K562 (cell line): Measurements from ENCODE around the gene WASL. TPM values are rescaled to one million over a fixed set of nuclear protein-coding genes. Genes with fewer than 3 reads are reported as not detected.

ENCODE experiments used
- ARID1B ChIP-seq: fragments of 450-650 bp; IDR thresholded peaks from 2 replicates; pipeline ENCODE4 v1.6.1; 2016; ENCODE audit warnings: antibody characterized with exemption, mild to moderate bottlenecking, inconsistent platforms
- BACH1 ChIP-seq: fragments of 200-800 bp; sonication (Bioruptor generic); IDR thresholded peaks from 2 replicates; pipeline ENCODE4 v1.6.1; 2016; ENCODE audit warnings: missing genetic modification characterization, missing compliant biosample characterization
- BRD9 ChIP-seq: fragments of 450-650 bp; IDR thresholded peaks from 2 replicates; pipeline ENCODE4 v1.6.1; 2018; ENCODE audit warnings: low read depth; ENCODE audit not compliant: partially characterized antibody
- CEBPB ChIP-seq: fragments of 450-650 bp; IDR thresholded peaks from 2 replicates; pipeline ENCODE4 v1.6.1; 2016; ENCODE audit warnings: missing genetic modification characterization, missing compliant biosample characterization
- ETV6 ChIP-seq, 3 experiments: fragments of 150-350 bp in 1 of 3; sonication (generic) in 1 of 3; formaldehyde crosslinking in 1 of 3; IDR thresholded peaks; 2 replicates each; pipeline versions ENCODE4 v1.6.1 to v1.8.0; 2014 to 2022; ENCODE audit warnings: borderline replicate concordance in 2 of 3, low read depth in 2 of 3, antibody characterized with exemption in 1 of 3, low read length in 1 of 3, mild to moderate bottlenecking in 1 of 3, missing genetic modification reagents in 1 of 3
- EZH2 ChIP-seq: IDR thresholded peaks from 2 replicates; pipeline ENCODE4 v1.6.1; 2012; ENCODE audit warnings: low read depth, mild to moderate bottlenecking, inconsistent platforms, low read length, borderline replicate concordance
- HMGN3 ChIP-seq: IDR thresholded peaks from 2 replicates; pipeline ENCODE4 v1.6.1; 2011; ENCODE audit warnings: borderline replicate concordance, low read depth, mild to moderate bottlenecking, mixed read lengths, low read length; ENCODE audit not compliant: insufficient read length; ENCODE audit errors: extremely low read depth
- HOXB6 ChIP-seq: fragments of 250-450 bp; sonication (Bioruptor Pico); IDR thresholded peaks from 2 replicates; pipeline ENCODE4 v1.5.1; 2022; ENCODE audit warnings: mild to moderate bottlenecking, borderline replicate concordance
- IRF2 ChIP-seq: sonication (generic); formaldehyde crosslinking; IDR thresholded peaks from 2 replicates; pipeline ENCODE4 v1.8.1; 2022; ENCODE audit warnings: mild to moderate bottlenecking, missing genetic modification reagents
- MED1 ChIP-seq: sonication (generic); formaldehyde crosslinking; IDR thresholded peaks from 2 replicates; pipeline ENCODE4 v1.8.1; 2023; ENCODE audit warnings: missing genetic modification reagents, borderline replicate concordance
- MYNN ChIP-seq, 2 experiments: sonication (generic); formaldehyde crosslinking in 1 of 2; IDR thresholded peaks; 2 replicates each; pipeline versions ENCODE4 v1.5.0 to v1.6.1; 2016 to 2020; ENCODE audit warnings: antibody characterized with exemption in 1 of 2, missing genetic modification reagents in 1 of 2
- PHB2 ChIP-seq: fragments of 450-650 bp; IDR thresholded peaks from 2 replicates; pipeline ENCODE4 v1.6.1; 2017; ENCODE audit warnings: low read depth
- SMARCE1 ChIP-seq: fragments of 450-650 bp; IDR thresholded peaks from 2 replicates; pipeline ENCODE4 v1.7.1; 2016; ENCODE audit warnings: mild to moderate bottlenecking
- TBL1XR1 ChIP-seq, 2 experiments: IDR thresholded peaks; 2 replicates each; pipeline ENCODE4 v1.6.1; 2012; ENCODE audit warnings: improper control_type of control experiment in 2 of 2, low read length in 2 of 2, mild to moderate bottlenecking in 1 of 2
- WHSC1 ChIP-seq: IDR thresholded peaks from one replicate; pipeline ENCODE4 v1.6.1; 2012; ENCODE audit warnings: low read length, control low read depth, inconsistent platforms
- ZNF124 ChIP-seq: sonication (generic); formaldehyde crosslinking; IDR thresholded peaks from 2 replicates; pipeline ENCODE4 v1.8.1; 2022; ENCODE audit warnings: missing genetic modification reagents
- ZNF184 ChIP-seq: sonication (generic); formaldehyde crosslinking; IDR thresholded peaks from 2 replicates; pipeline ENCODE4 v1.5.0; 2020; ENCODE audit warnings: missing genetic modification reagents
- ZNF224 ChIP-seq: sonication (generic); formaldehyde crosslinking; IDR thresholded peaks from 2 replicates; pipeline ENCODE4 v1.8.0; 2022; ENCODE audit warnings: mild to moderate bottlenecking, missing genetic modification reagents
- ZNF507 ChIP-seq: conservative IDR thresholded peaks from 2 replicates; pipeline ENCODE4 v1.6.1; 2017; ENCODE audit warnings: missing genetic modification characterization, missing compliant biosample characterization
- ZNF76 ChIP-seq: fragments of 250-450 bp; sonication (Bioruptor Pico); IDR thresholded peaks from 2 replicates; pipeline ENCODE4 v1.4.0; 2020; ENCODE audit warnings: mild to moderate bottlenecking, moderate library complexity, borderline replicate concordance
- polyA plus RNA-seq, 8 experiments: library from polyadenylated mRNA; depleted of rRNA in 4 of 8; stranded (reverse) in 5 of 8; unstranded in 3 of 8; fragments of >200 nt; fragmentation: Nextera tagmentation in 2 of 8; fragmentation: Illumina TruSeq in 1 of 8; extraction: Ambion mirVana in 2 of 8; extraction: Trizol in 1 of 8; gene quantifications; 2 replicates each; pipeline versions ENCODE4 v1.2.1 to v1.2.3, GENCODE V29; 2011 to 2014; ENCODE audit warnings: inconsistent platforms in 1 of 8, missing spikeins in 1 of 8
- total RNA-seq, 7 experiments: library from RNA; depleted of rRNA in 6 of 7; stranded (reverse); fragments of >200 nt in 6 of 7; fragmentation: Illumina TruSeq in 2 of 7; extraction: Trizol in 2 of 7; gene quantifications; 2 replicates each; pipeline versions ENCODE4 v1.2.1 to v1.2.3, GENCODE V29; 2011 to 2021; ENCODE audit warnings: low replicate concordance in 1 of 7
- TF ChIP-seq, protein P1 (sequence below), 3 experiments: IDR thresholded peaks in 2 of 3; conservative IDR thresholded peaks in 1 of 3; 2 replicates each; pipeline ENCODE4 v1.5.1; 2011 to 2012; ENCODE audit warnings: low read length in 3 of 3, mild to moderate bottlenecking in 3 of 3, control low read depth in 2 of 3, improper control_type of control experiment in 1 of 3, inconsistent platforms in 1 of 3, low read depth in 1 of 3, mixed read lengths in 1 of 3, moderate library complexity in 1 of 3; ENCODE audit not compliant: insufficient read depth in 2 of 3
- TF ChIP-seq, protein P2 (sequence below): IDR thresholded peaks from 2 replicates; pipeline ENCODE4 v1.6.1; 2016; ENCODE audit warnings: missing genetic modification characterization, missing compliant biosample characterization

Gene WASL
- total and polyA plus RNA-seq, 9 of the 15 experiments (the other 6 are each of a cell fraction or from before 2014, with no cell fraction given): 3.2 to 13.9 (median 8.3) TPM

DNA sequence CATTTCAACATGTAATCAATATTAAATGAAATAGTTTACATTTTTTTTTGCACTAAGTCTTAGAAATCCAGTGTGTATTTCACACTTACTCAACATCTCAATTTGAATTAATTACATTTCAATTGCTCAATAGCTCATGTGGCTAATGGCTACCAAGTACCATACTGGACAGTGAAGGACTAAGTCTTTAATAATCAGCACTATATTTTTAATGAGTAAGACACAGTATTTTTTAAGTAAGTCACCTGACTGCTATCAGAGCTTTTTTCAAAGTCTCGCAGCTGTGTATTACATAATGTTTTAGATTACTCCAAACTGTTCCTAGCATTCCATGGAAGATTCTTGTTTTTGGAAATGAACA lies 19.6 kb downstream of the WASL start (continued):
- TF ChIP-seq, protein P1, sequence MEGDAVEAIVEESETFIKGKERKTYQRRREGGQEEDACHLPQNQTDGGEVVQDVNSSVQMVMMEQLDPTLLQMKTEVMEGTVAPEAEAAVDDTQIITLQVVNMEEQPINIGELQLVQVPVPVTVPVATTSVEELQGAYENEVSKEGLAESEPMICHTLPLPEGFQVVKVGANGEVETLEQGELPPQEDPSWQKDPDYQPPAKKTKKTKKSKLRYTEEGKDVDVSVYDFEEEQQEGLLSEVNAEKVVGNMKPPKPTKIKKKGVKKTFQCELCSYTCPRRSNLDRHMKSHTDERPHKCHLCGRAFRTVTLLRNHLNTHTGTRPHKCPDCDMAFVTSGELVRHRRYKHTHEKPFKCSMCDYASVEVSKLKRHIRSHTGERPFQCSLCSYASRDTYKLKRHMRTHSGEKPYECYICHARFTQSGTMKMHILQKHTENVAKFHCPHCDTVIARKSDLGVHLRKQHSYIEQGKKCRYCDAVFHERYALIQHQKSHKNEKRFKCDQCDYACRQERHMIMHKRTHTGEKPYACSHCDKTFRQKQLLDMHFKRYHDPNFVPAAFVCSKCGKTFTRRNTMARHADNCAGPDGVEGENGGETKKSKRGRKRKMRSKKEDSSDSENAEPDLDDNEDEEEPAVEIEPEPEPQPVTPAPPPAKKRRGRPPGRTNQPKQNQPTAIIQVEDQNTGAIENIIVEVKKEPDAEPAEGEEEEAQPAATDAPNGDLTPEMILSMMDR (IDR thresholded peaks at IDR 0.05 in 2 of 3, conservative IDR thresholded peaks at IDR 0.05 in 1 of 3; ENCODE audit: insufficient read depth in 2 of 3, low read depth in 1 of 3, low read length in 3 of 3): no peak
- TF ChIP-seq HOXB6: no peak
- TF ChIP-seq TBL1XR1 (IDR thresholded peaks at IDR 0.05; ENCODE audit: low read length in 2 of 2): peak in 1 of 2 experiments; percentile 1; a peak in 1 of 4 replicates
- TF ChIP-seq BRD9: no peak
- TF ChIP-seq, protein P2, sequence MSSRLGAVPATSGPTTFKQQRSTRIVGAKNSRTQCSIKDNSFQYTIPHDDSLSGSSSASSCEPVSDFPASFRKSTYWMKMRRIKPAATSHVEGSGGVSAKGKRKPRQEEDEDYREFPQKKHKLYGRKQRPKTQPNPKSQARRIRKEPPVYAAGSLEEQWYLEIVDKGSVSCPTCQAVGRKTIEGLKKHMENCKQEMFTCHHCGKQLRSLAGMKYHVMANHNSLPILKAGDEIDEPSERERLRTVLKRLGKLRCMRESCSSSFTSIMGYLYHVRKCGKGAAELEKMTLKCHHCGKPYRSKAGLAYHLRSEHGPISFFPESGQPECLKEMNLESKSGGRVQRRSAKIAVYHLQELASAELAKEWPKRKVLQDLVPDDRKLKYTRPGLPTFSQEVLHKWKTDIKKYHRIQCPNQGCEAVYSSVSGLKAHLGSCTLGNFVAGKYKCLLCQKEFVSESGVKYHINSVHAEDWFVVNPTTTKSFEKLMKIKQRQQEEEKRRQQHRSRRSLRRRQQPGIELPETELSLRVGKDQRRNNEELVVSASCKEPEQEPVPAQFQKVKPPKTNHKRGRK (tag): no peak
- no peak for TF ChIP-seq HMGN3
- TF ChIP-seq SMARCE1: no peak
- no peak for TF ChIP-seq ARID1B
- no peak for TF ChIP-seq ZNF124 (CRISPR knock-in tag)
- no peak for TF ChIP-seq IRF2 (CRISPR knock-in tag)
- no peak for TF ChIP-seq WHSC1
- TF ChIP-seq MYNN (IDR thresholded peaks at IDR 0.05): no peak
- TF ChIP-seq MYNN (CRISPR knock-in tag; IDR thresholded peaks at IDR 0.05): no peak
- no peak for TF ChIP-seq ZNF76
- no peak for TF ChIP-seq MED1 (CRISPR knock-in tag)
- TF ChIP-seq ETV6 (IDR thresholded peaks at IDR 0.05; ENCODE audit: borderline replicate concordance in 1 of 2, low read depth in 2 of 2, low read length in 1 of 2): no peak
- TF ChIP-seq ETV6 (CRISPR knock-in tag; IDR thresholded peaks at IDR 0.05; ENCODE audit: borderline replicate concordance): no peak
- TF ChIP-seq ZNF507 (tag): no peak
- TF ChIP-seq CEBPB (tag): peak; percentile 85
- no peak for TF ChIP-seq BACH1 (tag)
- TF ChIP-seq EZH2: no peak
- TF ChIP-seq ZNF184 (CRISPR knock-in tag): no peak
- no peak for TF ChIP-seq ZNF224 (CRISPR knock-in tag)
- no peak for TF ChIP-seq PHB2
